GM13976 (cell line): Measurements from ENCODE around the gene PDIA5.
"Not testable (repeated sequence)": the region's sequence is repeated elsewhere in the genome, so short reads cannot be mapped to it uniquely, and the experiment has no call there.

ENCODE experiments used
- DNase-seq: peaks from one replicate; pipeline ENCODE4 v3.0.0; 2012; ENCODE audit warnings: low spot score
- CTCF ChIP-seq: IDR thresholded peaks from 2 replicates; pipeline ENCODE4 v1.5.1; 2012; ENCODE audit warnings: borderline replicate concordance, mild to moderate bottlenecking; ENCODE audit not compliant: insufficient read depth; ENCODE audit errors: extremely low read depth, missing control alignments, control extremely low read depth
- in situ Hi-C: fragments of 300-500 bp; cut with MboI; formaldehyde crosslinking; loops from one replicate; pipeline ENCODE4 v1.12.0; 2022; ENCODE audit warnings: low sequenced_read_pairs, mixed read lengths, inconsistent platforms; ENCODE audit not compliant: unreplicated experiment

Gene PDIA5

GRCh38 chr3:123151251-123151705 is 84.5 kb downstream of the PDIA5 start:
- in situ Hi-C loops = no loop called here
- TF ChIP-seq CTCF = no peak

GRCh38 chr3:123151853-123152420 is 85.1 kb downstream of the PDIA5 start:
- in situ Hi-C loops, DNase-seq: not testable (repeated sequence)

More at GRCh38 chr3:123151251-123151705, 84.5 kb downstream of the PDIA5 start:
- no peak for DNase-seq

- no peak for DNase-seq
- in situ Hi-C loops = no loop called here
- no peak for TF ChIP-seq CTCF
Observed at GRCh38 chr3:123152687-123153086, 85.9 kb downstream of the PDIA5 start.

- in situ Hi-C loops = no loop called here
- TF ChIP-seq CTCF = no peak
Observed at GRCh38 chr3:123153125-123154019, 86.5 kb downstream of the PDIA5 start.

GRCh38 chr3:123154020-123154985 is 87.5 kb downstream of the PDIA5 start:
- TF ChIP-seq CTCF = no peak
- in situ Hi-C loops = no loop called here
- DNase-seq = no peak

More at GRCh38 chr3:123153125-123154019, 86.5 kb downstream of the PDIA5 start:
- no peak for DNase-seq

- no peak for DNase-seq
- in situ Hi-C loops = no loop called here
- TF ChIP-seq CTCF = no peak
Observed at GRCh38 chr3:123155471-123156011, 88.7 kb downstream of the PDIA5 start.
